ENCODE results near the gene MUC5AC.

MUC5AC gene, protein sequence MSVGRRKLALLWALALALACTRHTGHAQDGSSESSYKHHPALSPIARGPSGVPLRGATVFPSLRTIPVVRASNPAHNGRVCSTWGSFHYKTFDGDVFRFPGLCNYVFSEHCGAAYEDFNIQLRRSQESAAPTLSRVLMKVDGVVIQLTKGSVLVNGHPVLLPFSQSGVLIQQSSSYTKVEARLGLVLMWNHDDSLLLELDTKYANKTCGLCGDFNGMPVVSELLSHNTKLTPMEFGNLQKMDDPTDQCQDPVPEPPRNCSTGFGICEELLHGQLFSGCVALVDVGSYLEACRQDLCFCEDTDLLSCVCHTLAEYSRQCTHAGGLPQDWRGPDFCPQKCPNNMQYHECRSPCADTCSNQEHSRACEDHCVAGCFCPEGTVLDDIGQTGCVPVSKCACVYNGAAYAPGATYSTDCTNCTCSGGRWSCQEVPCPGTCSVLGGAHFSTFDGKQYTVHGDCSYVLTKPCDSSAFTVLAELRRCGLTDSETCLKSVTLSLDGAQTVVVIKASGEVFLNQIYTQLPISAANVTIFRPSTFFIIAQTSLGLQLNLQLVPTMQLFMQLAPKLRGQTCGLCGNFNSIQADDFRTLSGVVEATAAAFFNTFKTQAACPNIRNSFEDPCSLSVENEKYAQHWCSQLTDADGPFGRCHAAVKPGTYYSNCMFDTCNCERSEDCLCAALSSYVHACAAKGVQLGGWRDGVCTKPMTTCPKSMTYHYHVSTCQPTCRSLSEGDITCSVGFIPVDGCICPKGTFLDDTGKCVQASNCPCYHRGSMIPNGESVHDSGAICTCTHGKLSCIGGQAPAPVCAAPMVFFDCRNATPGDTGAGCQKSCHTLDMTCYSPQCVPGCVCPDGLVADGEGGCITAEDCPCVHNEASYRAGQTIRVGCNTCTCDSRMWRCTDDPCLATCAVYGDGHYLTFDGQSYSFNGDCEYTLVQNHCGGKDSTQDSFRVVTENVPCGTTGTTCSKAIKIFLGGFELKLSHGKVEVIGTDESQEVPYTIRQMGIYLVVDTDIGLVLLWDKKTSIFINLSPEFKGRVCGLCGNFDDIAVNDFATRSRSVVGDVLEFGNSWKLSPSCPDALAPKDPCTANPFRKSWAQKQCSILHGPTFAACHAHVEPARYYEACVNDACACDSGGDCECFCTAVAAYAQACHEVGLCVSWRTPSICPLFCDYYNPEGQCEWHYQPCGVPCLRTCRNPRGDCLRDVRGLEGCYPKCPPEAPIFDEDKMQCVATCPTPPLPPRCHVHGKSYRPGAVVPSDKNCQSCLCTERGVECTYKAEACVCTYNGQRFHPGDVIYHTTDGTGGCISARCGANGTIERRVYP (N-terminal part only)

DNA sequence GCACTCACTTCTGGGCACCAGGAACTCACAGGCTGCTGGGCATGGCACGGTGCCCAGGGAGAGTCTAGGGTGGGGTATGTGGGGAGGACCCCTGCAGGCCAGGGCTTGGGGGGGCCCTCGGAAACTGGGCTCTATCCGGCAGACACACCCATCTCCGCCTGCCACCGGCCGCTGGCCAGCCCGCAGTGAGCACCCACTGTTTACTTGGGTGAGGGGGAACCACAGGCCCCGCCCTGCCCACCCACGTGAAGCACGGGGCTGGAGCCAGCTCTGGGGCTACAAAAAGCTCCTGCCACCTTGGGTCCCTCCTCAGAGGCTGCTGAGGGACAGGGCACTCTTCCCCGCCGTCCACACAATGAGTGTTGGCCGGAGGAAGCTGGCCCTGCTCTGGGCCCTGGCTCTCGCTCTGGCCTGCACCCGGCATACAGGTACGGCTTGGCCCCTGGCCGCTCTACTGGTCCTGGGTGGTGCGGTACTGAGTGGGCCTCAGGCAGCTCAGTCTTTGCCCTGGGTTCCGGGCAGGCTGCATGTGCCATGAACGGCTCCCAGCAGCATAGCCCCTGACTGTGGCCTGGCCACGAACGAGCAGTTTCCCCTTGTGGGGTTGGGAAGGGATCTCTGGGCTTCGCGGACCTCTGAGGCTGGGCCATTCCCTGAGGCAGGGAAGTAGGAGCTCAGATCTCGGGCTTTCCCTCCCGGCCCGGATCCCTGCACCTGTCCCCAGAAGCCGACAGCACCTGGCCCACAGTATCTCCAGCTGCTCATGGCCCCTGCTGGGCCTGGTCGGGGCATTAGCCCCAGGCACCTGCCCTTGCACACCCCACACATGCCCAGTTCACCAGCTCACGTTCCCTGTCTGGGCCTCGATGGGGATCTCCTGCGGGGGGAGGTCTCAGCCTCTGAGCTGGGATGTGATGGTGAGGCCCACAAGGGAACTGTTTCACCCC lies at the start of gene MUC5AC:
MUC5AC (plus strand) TSS at position 309 of the 947 bp plus-strand sequence; CDS start at position 356, 47 bp downstream.
- H3K27ac ChIP-seq (ENCODE audit: low read length): no peak within 1 kb of the TSS
- H3K9ac ChIP-seq (ENCODE audit: low read depth, low read length): no peak within 1 kb of the TSS
- DNase-seq (no peak), ATAC-seq (ENCODE audit: insufficient read depth, low read depth) (no peak)
- H4K20me1 ChIP-seq (ENCODE audit: insufficient read depth, low read length): no peaks in the 10 kb centered on the region; the same call in 1 of the 2 replicates
- peaks cover 5% of the 10 kb centered on the region for H3K9me3 ChIP-seq (ENCODE audit: insufficient read depth, low read length, severe bottlenecking)
- no peaks in the 10 kb centered on the region for H3K4me1 ChIP-seq (ENCODE audit: insufficient read depth, low read length)
- no peaks in the 10 kb centered on the region for H3K79me2 ChIP-seq (ENCODE audit: insufficient read depth, low read length)
- H3K4me2 ChIP-seq (ENCODE audit: insufficient read depth, low read length): no peak within 1 kb of the TSS
- H2AFZ ChIP-seq (ENCODE audit: low read depth, low read length): no peak within 1 kb of the TSS
- no peaks in the 10 kb centered on the region for H3K27me3 ChIP-seq (ENCODE audit: insufficient read depth, low read length, poor library complexity)
- no peak within 1 kb of the TSS for H3K4me3 ChIP-seq (ENCODE audit: low read depth in 1 of 2, low read length in 2 of 2)
- no peaks in the 10 kb centered on the region for H3K36me3 ChIP-seq (ENCODE audit: insufficient read depth, low read length)
- no peak for TF ChIP-seq EZH2 (IDR thresholded peaks at IDR 0.05; ENCODE audit: borderline replicate concordance, low read depth, low read length, severe bottlenecking)
- TF ChIP-seq, protein P1, sequence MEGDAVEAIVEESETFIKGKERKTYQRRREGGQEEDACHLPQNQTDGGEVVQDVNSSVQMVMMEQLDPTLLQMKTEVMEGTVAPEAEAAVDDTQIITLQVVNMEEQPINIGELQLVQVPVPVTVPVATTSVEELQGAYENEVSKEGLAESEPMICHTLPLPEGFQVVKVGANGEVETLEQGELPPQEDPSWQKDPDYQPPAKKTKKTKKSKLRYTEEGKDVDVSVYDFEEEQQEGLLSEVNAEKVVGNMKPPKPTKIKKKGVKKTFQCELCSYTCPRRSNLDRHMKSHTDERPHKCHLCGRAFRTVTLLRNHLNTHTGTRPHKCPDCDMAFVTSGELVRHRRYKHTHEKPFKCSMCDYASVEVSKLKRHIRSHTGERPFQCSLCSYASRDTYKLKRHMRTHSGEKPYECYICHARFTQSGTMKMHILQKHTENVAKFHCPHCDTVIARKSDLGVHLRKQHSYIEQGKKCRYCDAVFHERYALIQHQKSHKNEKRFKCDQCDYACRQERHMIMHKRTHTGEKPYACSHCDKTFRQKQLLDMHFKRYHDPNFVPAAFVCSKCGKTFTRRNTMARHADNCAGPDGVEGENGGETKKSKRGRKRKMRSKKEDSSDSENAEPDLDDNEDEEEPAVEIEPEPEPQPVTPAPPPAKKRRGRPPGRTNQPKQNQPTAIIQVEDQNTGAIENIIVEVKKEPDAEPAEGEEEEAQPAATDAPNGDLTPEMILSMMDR (IDR thresholded peaks at IDR 0.05; ENCODE audit: borderline replicate concordance, extremely low read depth, low read length, poor library complexity, severe bottlenecking): no peak

DNA sequence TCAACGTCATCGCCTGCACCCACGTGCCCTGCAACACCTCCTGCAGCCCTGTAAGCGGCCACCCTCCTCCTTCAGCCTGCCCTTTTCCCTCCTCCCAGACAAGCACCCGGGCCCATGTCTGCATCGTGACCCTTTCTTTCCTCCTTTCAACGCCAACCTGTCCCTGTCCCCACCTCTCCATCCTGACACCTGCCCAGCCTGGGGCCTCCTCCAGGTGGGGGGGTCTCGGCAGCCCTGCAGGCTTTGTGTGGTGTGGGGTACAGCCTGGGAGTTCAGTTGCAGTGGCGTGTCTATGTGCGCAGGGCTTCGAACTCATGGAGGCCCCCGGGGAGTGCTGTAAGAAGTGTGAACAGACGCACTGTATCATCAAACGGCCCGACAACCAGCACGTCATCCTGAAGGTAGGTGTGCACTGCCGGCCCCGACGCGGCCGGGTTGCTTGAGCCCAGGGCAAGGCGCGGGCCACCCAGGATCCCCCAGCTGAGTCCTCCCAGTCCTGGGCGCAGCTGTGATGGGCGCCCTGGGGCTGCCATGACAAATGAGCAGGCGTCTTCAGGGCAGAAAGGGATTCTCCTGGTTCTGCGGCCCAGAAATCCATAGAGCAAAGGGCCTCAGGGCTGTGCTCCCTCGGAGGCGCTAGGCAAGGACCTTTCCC lies 49.4 kb upstream of the MUC5AC start:
- Histone ChIP-seq H3K79me2 (ENCODE audit: insufficient read depth, low read length) (no peaks in the 10 kb centered on the region), H3K9me3 (ENCODE audit: insufficient read depth, low read length, severe bottlenecking) (no peaks in the 10 kb centered on the region), H2AFZ (ENCODE audit: low read depth, low read length) (no peak overlapping the region)

More for the DNA sequence above, 49.4 kb upstream of the MUC5AC start:
- Histone ChIP-seq H3K4me1 (ENCODE audit: insufficient read depth, low read length) (no peaks in the 10 kb centered on the region), H3K27me3 (ENCODE audit: insufficient read depth, low read length, poor library complexity) (no peaks in the 10 kb centered on the region), H3K4me3 (ENCODE audit: low read depth in 1 of 2, low read length in 2 of 2) (no peak overlapping the region), H3K9ac (ENCODE audit: low read depth, low read length) (no peak overlapping the region), H3K4me2 (ENCODE audit: insufficient read depth, low read length) (no peak overlapping the region), H4K20me1 (ENCODE audit: insufficient read depth, low read length) (no peaks in the 10 kb centered on the region), H3K36me3 (ENCODE audit: insufficient read depth, low read length) (no peaks in the 10 kb centered on the region), H3K27ac (ENCODE audit: low read length) (no peak overlapping the region)
- ATAC-seq (ENCODE audit: insufficient read depth, low read depth) (no peak), DNase-seq (no peak)
- no peak for TF ChIP-seq EZH2 (IDR thresholded peaks at IDR 0.05; ENCODE audit: borderline replicate concordance, low read depth, low read length, severe bottlenecking)
- TF ChIP-seq, protein P1 (IDR thresholded peaks at IDR 0.05; ENCODE audit: borderline replicate concordance, extremely low read depth, low read length, poor library complexity, severe bottlenecking): no peak

Data from DND-41 (cell line).